IMR-90 (cell line): ENCODE results near the gene ZFPL1.

Experiments
- CEBPB ChIP-seq: IDR thresholded peaks from 2 replicates; pipeline ENCODE4 v1.6.1; 2012; ENCODE audit warnings: low read depth, low read length, improper control_type of control experiment
- CHD1 ChIP-seq: IDR thresholded peaks from 2 replicates; pipeline ENCODE4 v1.6.1; 2012; ENCODE audit warnings: low read depth, low read length, improper control_type of control experiment
- POLR2A ChIP-seq: IDR thresholded peaks from 2 replicates; pipeline ENCODE4 v1.6.1; 2012; ENCODE audit warnings: mild to moderate bottlenecking, low read depth, low read length
- RCOR1 ChIP-seq: IDR thresholded peaks from 2 replicates; pipeline ENCODE4 v1.6.1; 2012; ENCODE audit warnings: mild to moderate bottlenecking, low read length, improper control_type of control experiment; ENCODE audit not compliant: insufficient replicate concordance
- RFX5 ChIP-seq: IDR thresholded peaks from 2 replicates; pipeline ENCODE4 v1.8.0; 2012; ENCODE audit warnings: low read depth, mild to moderate bottlenecking, low read length, moderate library complexity
- USF2 ChIP-seq: fragments of 150-350 bp; IDR thresholded peaks from 2 replicates; pipeline ENCODE4 v1.6.1; 2017; ENCODE audit warnings: mild to moderate bottlenecking, antibody characterized with exemption, low read length, low read depth
- TF ChIP-seq, protein P1 (sequence below): conservative IDR thresholded peaks from 2 replicates; pipeline ENCODE4 v1.5.1; 2012; ENCODE audit warnings: mild to moderate bottlenecking, low read depth, low read length, improper control_type of control experiment
- TF ChIP-seq, protein P2 (sequence below): fragments of 150-350 bp; IDR thresholded peaks from 2 replicates; pipeline ENCODE4 v1.6.1; 2016; ENCODE audit warnings: low read depth, mild to moderate bottlenecking, low read length, moderate library complexity, borderline replicate concordance

DNA sequence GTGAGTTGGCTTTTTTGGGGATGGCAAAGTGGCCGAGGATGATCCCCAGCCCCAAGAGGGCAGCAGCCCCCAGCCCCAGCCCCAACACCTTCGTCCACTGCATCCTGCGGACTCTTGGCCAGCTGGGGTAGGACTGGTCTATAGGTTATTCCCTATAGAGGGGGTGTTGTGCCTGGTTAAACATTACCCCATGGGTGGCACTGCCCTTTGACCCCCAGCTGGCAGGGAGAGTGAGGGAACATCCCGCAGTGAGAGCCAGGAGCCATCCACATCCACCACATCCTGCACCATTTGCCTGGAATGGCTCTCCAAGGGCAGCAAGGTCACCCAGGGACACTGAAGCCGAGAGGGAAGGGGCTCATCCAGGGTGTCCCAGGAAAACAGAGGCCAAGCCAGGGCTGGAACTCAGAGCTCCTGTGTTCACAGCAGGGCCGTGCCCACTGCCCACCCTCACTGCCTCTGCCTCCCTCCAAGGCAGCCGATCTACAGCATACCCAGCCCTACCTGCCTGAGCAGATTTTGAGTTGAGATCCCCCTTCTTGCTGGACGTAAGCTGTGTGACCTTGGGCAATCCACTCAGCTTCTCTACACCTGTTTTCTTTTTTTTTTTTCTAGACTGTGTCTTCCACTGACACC lies 25.5 kb upstream of the ZFPL1 start, which contains the start of gene NAALADL1:
- TF ChIP-seq, protein P1, sequence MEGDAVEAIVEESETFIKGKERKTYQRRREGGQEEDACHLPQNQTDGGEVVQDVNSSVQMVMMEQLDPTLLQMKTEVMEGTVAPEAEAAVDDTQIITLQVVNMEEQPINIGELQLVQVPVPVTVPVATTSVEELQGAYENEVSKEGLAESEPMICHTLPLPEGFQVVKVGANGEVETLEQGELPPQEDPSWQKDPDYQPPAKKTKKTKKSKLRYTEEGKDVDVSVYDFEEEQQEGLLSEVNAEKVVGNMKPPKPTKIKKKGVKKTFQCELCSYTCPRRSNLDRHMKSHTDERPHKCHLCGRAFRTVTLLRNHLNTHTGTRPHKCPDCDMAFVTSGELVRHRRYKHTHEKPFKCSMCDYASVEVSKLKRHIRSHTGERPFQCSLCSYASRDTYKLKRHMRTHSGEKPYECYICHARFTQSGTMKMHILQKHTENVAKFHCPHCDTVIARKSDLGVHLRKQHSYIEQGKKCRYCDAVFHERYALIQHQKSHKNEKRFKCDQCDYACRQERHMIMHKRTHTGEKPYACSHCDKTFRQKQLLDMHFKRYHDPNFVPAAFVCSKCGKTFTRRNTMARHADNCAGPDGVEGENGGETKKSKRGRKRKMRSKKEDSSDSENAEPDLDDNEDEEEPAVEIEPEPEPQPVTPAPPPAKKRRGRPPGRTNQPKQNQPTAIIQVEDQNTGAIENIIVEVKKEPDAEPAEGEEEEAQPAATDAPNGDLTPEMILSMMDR: no peak
- TF ChIP-seq, protein P2, sequence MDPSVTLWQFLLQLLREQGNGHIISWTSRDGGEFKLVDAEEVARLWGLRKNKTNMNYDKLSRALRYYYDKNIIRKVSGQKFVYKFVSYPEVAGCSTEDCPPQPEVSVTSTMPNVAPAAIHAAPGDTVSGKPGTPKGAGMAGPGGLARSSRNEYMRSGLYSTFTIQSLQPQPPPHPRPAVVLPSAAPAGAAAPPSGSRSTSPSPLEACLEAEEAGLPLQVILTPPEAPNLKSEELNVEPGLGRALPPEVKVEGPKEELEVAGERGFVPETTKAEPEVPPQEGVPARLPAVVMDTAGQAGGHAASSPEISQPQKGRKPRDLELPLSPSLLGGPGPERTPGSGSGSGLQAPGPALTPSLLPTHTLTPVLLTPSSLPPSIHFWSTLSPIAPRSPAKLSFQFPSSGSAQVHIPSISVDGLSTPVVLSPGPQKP: no peak
- TF ChIP-seq POLR2A: no peak
- TF ChIP-seq USF2: no peak
- TF ChIP-seq RCOR1: no peak
- no peak for TF ChIP-seq CHD1
- TF ChIP-seq CEBPB: no peak
- TF ChIP-seq RFX5: no peak
